Stomach (tissue), 4 donors: ENCODE data around the gene CDC14A.

Experiments
- CTCF ChIP-seq, 7 experiments: fragments of 450-650 bp in 4 of 7; fragments of 200-600 bp in 3 of 7; sonication (generic) in 3 of 7; IDR thresholded peaks; one replicate each; pipeline ENCODE4 v1.5.1; 2016 to 2019; ENCODE audit warnings: antibody characterized with exemption in 7 of 7, control low read depth in 2 of 7, mild to moderate bottlenecking in 1 of 7
- POLR2AphosphoS5 ChIP-seq, 3 donors: sonication (generic); formaldehyde crosslinking; IDR thresholded peaks; one replicate each; pipeline ENCODE4 v1.6.1; 2016; ENCODE audit warnings: antibody characterized with exemption in 3 of 3

GRCh38 chr1:100438789-100439188, 86.5 kb downstream of the CDC14A start:
- TF ChIP-seq CTCF (IDR thresholded peaks at IDR 0.05) (no peak), POLR2AphosphoS5 (IDR thresholded peaks at IDR 0.05) (no peak)
